Activated CD4-positive, CD25-positive, alpha-beta regulatory T cell treated with anti-CD3 and anti-CD28 coated beads, Interleukin-2, amount 50 U/mL, for 72 hours (primary cell): ENCODE measurements around the gene NAPB.
A peak's percentile ranks its signal among the peaks of the same experiment; 100 is the strongest.

Experiments
- DNase-seq: peaks from one replicate; pipeline ENCODE4 v3.0.0; 2021

Gene NAPB

GRCh38 chr20:23404196-23404595, 17.1 kb downstream of the NAPB start:
- DNase-seq: no peak

GRCh38 chr20:23403751-23404150, 17.5 kb downstream of the NAPB start:
- no peak for DNase-seq

- DNase-seq: no peak
Measured at GRCh38 chr20:23401051-23401450, 20.2 kb downstream of the NAPB start.

GRCh38 chr20:23399568-23400241, 21.6 kb downstream of the NAPB start:
- DNase-seq: peak; percentile 36

- DNase-seq: no peak
Measured at GRCh38 chr20:23397961-23398360, 23.3 kb downstream of the NAPB start.

GRCh38 chr20:23396950-23397627, 24.2 kb downstream of the NAPB start:
- no peak for DNase-seq

GRCh38 chr20:23393996-23394775, 27.1 kb downstream of the NAPB start:
- no peak for DNase-seq

- no peak for DNase-seq
Measured at GRCh38 chr20:23391707-23392310, 29.5 kb downstream of the NAPB start.

- no peak for DNase-seq
Measured at GRCh38 chr20:23390091-23390774, 31.1 kb downstream of the NAPB start.

- DNase-seq: no peak
Measured at GRCh38 chr20:23387118-23387443, 34.2 kb downstream of the NAPB start.

- no peak for DNase-seq
Measured at GRCh38 chr20:23386304-23387117, 34.8 kb downstream of the NAPB start.

- DNase-seq: no peak
Measured at GRCh38 chr20:23381876-23382275, 39.4 kb downstream of the NAPB start.

GRCh38 chr20:23379772-23380171, 41.5 kb downstream of the NAPB start:
- no peak for DNase-seq

- DNase-seq: no peak
Measured at GRCh38 chr20:23375827-23376226, 45.5 kb downstream of the NAPB start.

- DNase-seq: no peak
Measured at GRCh38 chr20:23374441-23374840, 46.8 kb downstream of the NAPB start.

- no peak for DNase-seq
Measured at GRCh38 chr20:23371496-23371895, 49.8 kb downstream of the NAPB start.

- DNase-seq: no peak
Measured at GRCh38 chr20:23370873-23371272, 50.4 kb downstream of the NAPB start.

- no peak for DNase-seq
Measured at GRCh38 chr20:23370274-23370673, 51.0 kb downstream of the NAPB start.

- DNase-seq: no peak
Measured at GRCh38 chr20:23369072-23369823, 52.0 kb downstream of the NAPB start.

- DNase-seq: no peak
Measured at GRCh38 chr20:23368316-23369071, 52.8 kb downstream of the NAPB start.

GRCh38 chr20:23367770-23368169, 53.5 kb downstream of the NAPB start:
- DNase-seq: no peak
